IPS-NIHi7 (cell line): ENCODE data around the gene IMMP2L.
"Not testable (repeated sequence)": the region's sequence is repeated elsewhere in the genome, so short reads cannot be mapped to it uniquely, and the experiment has no call there.

Source experiments
- DNase-seq: peaks from one replicate; pipeline ENCODE4 v3.0.0; 2012; ENCODE audit warnings: mixed read lengths; ENCODE audit errors: extremely low spot score

The IMMP2L gene

DNA sequence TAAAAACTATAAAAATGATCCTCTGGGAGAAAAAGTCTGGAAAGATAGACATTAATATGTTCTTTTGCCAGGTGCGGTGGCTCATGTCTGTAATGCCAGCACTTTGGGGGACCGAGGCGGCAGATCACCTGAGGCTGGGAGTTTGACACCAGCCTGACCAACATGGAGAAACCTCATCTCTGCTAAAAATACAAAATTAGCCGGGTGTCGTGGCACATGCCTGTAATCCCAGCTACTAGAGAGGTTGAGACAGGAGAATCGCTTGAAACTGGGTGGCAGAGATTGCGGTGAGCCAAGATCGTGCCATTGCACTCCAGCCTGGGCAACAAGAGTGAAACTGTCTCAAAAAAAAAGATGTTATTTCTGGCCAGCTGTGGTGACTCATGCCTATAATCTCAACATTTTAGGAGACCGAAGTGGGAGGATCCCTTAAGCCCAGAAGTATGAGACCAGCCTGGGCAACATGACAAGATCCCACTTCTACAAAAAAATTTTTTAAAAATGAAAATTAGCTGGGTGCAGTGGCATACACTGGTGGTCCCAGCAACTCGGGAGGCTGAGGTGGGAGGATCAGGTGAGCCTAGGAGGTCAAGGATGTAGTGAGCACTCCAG, 573.3 kb downstream of the IMMP2L start:
- no peak for DNase-seq

DNA sequence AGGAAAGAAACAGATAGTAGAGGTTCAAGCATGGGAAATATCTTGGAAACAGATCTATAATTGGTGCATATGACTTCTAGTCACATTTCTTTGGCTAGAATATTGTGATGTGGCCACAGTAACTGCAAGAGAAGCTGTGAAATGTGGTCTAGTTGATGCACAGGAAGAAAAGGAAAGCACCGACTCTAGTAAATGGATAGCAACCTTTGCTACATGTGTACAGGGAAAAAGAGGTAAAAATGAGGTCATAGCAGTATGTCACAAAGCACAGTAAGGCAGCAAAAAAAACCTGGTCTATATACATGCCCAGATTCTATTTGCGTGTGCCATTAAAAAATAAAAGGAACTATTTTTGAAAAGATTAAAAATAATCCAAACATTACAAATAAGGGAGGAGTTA, 573.9 kb downstream of the IMMP2L start:
- DNase-seq = no peak

DNA sequence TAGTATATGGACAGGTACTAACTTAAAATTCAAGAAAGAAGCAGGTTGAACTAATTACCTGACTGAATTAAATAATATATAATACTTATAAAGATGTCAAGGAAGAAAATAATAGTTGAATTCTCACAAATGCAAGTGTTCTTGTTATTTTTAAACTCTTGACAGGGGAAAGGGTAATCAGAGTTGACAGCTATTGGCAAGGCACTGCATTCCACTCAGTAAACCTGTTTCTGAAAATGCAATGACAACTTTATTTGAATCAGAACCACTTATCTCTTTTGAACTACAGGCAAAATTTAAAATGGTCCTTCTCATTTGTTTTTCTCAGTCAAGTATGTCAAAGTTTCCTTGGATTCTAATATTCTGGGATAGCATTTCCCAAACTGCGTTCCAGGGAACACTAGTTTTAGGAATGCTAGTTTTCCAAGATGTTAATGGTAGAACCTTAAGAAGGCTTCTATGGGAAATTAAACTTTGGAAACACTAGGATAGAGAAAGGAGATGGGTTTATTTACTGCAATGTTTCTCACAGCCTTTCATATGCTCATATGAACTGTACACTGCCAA, 575.1 kb downstream of the IMMP2L start:
- DNase-seq = no peak

DNA sequence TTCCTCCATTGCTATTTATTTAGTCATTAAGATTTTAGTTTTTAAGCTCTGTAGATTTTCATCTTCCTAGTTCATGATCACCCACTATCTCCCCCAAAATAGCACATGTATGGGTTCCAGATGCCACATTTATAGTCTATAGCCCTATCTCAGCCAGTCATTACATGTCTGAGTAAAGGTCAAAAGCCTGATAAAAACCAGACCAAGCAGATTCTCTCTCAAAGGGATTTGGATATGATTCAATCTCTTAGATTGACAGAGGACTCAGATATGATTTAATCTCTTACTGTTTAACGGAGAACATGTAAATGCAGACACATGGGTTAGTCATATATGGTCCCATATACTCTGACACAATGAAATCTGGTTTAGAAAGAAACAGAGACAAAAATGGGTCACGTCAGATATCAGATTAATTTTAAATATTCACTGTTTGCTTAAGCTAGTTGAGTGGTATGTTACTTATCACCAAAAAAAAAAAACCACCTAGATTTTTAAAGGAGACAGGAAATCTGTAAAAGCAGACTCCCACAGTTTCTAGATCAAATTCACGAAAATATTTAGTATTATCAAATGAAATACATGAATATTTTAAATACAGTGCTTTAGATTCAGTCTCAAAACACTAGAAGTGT, 578.4 kb downstream of the IMMP2L start:
- no peak for DNase-seq

DNA sequence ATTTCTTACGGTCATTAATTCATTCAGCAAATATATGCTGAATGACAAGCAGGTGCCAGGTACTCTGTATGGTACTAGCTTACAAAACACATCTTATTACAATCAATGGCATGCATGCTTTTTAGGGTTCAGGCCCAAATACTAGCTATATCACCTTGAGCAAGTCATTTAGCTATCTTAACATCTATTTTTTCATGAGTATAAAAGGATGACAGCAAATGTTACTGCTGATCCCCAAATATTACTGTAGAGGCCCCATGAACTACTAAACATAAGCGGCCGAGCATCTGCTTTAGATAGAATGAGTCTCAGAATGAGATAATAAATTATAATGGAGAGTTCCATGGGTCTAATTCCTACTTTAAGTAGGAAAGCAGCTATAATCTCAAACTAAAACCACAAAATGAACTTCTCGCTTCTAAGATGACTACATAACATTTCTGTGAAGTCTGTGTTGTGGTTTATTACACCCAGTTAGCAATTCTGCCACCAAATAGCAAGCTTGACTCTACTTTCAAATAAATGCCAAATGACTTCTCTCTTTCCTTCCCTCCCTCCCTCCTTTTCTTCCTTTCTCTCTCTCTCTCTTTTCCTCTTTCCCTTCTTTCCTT, 585.1 kb downstream of the IMMP2L start:
- DNase-seq = no peak

DNA sequence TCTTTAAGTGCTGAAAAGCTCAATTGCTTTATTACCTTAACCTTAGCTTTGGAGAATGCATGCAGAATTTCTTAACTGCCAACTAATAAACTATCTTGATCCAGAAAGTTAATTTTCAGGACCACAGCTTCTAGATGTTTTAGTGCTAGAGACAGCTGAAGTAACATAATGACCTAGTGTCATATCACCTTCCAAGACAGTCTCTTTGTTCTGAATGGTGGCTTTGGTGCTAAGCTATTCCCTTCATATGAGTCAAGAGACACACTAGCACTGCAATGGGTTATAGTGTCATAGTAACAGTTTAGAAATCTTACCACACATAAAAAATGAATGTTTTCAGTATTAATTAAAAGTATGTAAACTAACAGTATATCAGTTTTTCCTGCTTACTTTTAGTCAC, 586.8 kb downstream of the IMMP2L start:
- DNase-seq = no peak

DNA sequence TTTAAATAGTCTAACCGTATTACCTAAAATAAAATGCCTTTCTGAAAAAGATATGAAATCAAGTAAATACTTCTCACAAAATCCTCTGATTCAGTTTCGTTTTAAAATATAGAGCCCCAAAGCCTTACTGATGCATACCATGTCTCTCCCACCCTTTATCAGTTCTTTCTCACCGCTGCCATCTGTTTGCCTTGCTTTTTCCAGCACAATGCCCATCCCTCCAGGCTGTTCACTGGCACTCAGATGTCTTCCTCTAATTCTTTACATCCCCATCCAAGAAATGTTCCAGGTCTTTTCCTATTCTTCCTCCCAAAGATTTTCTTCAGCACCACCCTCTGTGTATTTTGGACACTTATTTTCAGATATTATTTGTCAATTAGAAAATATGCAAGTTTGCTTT, 587.9 kb downstream of the IMMP2L start:
- DNase-seq = no peak

DNA sequence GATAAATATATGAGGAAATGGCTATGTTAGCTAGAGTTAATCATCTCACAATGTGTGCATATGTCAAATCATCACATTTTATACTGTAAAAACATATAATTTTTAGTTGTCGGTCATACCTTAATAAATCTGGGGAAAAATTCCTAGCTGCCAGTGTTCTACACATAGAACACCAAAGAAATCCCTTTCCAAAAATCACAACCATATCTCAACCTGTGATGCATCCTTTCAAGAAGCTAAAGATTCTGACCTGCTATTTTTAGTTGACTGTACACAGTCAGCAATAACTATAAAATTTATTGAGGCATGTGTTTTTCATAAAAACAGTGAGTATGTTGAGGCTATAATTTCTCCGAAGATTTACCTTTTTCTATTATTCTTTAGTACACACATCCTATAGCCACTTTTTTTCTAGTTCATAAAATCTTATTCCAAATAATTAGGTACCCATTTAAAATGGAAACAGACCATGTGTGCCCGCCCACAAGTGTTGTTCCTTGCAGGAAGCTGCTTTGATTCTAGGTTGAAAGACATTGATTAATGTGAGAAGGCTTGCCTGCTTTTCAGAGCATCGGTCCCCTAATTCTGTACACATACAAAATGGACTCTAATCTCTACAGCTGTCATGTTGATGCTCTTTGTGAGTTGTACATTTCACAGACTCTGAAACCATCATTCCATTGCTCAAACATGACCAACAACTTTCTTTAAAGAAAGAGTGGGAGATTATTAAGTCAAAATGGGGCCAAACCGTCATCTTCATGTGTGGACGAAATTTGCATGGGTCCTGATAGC, 588.9 kb downstream of the IMMP2L start:
- no peak for DNase-seq

DNA sequence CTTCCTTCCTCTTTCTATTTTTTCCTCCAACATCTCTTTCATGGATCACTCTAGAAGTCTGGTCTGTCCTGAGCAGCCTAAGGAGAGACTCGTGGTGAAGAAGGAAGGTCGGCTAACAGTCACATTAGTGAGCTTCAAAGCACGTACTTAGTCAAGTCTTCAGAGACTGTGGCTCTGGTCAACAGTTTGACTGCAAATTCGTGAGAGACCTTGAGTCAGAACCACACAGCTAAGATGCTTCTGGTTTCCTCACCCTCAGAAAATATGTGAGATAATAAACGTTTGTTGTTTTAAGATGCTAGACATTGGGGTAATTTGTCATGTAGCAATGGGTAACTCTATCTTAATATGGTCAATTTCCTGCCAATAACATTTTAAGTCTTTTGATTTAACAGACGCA, 597.5 kb downstream of the IMMP2L start:
- DNase-seq = no peak

DNA sequence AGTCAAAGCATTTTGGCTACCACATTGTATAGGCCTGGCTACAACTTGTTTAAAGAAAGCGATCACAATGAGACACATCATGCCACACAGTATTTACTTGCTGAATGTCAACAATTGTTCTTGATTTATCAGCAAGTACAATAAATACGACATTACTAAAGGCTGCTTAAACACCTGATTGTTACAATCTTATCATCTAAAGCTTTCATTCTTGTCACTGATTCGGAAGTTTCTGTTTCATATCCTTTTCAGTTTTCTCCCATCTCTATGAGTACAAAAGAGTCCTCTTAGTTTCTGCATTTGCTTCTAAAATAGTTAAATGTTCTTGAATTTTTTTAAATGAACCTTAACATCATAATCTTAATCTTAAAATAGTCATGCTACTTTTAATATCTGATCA, 599.5 kb downstream of the IMMP2L start:
- DNase-seq = no peak

DNA sequence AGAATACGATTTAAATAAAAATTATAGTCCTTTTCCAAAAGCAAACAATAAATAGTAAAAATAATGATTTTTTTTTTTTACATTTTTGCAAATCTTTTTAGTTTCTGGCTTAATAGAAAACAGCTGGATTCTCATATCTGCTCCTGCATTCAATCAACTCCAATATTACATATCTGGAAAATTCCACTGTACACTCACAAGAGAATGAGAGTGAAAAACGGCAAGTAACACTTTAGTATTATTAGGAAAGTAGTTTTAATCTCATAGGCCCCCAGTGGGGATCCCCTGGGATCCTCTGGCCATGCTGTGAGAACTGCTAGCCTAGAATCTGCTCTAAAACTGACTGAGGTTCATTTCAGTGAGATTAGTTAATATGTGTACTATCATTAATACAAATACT, 599.9 kb downstream of the IMMP2L start:
- no peak for DNase-seq

DNA sequence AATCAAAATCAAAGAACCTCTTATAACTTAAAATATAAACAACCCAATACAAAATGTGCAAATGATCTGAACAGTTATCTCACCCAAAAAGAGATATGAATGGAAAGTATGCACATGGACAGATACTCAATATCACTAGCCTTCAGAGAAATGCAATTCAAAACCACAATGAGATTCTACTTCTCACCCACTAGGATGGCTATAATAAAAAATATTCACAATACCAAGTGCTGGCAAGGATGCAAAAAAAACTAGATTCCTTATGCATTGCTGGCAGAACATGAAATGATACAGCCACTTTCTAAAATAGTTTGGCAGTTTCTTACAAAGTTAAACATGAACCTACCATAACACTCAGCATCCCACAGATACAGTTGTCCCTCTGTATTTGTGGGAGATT, 601.5 kb downstream of the IMMP2L start:
- no peak for DNase-seq

DNA sequence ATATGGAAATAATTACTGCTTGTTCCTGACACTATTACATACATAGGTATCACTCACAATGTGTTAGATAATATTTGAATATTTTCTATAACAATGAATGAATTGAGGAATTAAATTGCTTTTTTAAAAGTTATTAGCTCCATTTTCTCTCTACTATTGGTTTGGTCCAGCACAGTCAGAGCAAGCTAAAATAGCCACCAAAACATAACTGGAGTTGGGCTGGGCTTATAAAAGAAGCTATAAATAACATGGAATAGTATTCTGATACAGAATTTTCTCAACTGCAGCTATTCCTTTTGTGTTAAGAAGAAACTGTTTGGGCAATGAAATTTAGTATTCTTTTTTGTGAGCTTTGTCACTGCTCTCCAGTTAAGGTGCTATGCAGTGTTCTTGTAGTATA, 614.0 kb downstream of the IMMP2L start:
- no peak for DNase-seq

DNA sequence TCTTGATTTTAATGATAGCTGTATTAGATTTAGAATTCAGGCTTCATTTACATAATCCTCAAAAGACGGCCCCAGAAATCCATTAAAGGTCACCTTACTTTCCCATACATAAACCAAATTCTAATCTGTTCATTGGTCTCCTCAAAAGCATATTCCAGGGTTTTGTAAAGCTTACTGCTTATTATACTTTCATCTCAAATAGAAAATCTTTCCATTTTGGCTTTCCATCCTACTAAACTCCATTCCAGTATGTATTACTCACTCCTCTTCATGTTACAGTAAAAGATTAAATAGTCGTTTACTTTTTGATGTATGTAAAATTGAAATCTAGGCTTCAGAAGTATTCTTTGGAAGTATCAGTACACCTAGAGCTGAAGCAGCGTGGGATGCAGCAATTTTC, 614.9 kb downstream of the IMMP2L start:
- no peak for DNase-seq

DNA sequence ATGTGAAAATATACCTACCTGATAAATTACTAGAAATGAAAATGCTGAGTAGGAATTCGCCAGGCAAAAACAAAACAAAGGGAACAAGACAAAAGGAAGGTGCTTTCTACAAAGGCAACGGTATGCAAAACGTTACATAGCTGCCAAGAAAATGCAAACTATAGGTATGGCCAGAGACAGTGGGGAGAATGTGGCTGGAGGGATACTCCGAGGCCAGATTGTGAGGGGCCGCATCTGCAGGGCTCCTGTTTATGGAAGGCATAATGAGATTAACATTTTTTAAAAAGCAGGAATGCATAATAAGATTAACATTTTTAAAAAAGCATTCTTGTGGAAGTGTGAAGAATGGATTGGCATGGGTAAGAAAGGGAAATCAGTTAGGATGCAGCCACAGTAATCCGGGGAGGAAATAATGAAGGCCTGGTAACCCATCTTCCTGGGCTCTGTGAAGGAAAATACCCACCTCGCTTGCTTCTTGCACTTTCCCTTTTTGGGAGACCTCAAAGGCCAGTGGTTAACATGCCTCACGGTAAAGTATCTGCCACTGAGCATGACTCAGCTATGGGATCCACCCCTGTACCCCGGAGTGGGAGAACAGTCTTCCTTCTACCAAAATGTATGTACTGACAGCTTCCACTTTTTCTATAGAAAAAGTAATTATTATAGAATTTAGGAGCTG, 617.2 kb downstream of the IMMP2L start:
- DNase-seq = peak; percentile 33

DNA sequence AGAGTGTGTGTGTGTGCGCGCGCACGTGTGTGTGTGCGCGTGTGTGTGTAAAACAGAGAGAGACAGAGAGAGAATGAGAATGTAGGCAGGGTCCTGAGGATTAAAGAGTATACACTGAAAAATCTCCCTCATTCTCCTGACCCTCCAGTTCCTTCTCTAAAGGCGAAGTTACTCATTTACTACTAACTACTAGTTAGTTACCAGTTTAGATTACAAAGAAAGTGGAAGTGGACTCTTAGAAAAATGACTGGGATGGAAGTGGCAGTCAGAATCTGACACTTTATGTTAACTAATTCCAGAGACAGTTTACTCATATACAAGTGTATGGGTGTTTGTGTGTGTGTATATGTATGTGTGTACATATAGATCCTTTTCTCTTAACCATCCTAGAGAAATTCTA, 617.8 kb downstream of the IMMP2L start:
- no peak for DNase-seq

DNA sequence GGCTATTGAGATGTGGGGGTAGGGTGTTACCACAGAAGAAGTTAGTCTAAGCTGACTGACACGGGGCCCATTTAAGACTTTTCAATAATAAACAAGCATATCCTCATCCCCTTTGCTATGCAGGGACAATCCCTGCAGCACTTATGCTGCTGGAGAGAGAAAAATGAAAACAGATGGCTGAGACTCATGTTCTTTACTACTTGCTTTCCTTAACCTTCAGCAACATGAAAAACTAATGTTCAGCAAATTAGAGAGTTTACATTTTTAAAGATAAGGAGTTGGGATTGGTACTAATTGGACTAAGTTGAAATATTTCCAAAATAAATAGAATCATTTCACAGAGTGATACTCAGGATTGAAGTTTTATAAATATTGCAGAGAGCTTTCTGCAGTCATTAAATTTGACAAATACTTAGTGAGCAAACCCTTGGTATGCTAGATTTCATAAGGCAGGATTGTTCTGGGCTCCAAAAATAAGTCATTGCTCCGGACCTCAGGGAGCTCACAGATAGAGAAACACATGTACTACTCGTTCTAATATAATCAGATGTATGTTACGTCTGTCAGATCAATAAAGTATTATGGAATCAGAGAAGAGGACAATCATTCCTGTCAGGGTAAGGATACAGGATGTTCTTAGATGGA, 618.5 kb downstream of the IMMP2L start:
- no peak for DNase-seq

DNA sequence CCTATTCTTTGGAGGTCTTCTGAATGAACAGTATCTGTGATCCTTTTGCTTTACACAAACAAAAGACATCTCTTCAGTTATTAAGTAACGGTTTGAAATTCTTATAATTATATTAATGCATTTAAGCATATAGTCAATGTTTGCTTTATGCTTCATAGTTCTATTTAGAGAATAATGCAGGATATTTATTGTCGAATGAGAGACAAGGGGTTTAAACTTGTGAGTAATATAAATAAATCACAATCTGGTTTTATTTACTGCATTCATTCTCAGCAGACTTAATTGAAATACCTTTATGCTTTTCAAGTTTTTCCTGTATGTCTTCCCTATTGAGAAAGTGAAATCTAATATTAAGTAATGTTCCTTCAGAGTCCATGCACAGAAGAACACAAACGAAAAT, 620.9 kb downstream of the IMMP2L start:
- DNase-seq = no peak

DNA sequence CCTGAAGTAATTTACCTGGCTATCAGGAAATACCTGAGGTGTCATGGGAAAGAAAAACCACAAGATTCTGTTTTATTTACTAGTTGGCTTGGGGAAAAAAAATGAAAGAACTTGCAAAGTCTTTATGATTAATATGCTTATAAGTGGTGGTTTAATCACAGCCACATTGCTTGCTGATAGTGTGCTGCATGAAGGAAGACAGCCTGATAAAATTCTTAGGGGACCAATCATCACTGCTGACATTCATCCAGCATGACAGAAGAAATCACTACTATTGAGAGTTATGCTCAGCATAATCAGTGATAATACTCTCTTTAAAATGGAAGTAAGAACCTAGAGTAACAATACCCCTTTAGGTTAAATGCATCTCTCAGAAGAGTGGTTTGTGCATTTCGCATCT, 621.5 kb downstream of the IMMP2L start:
- DNase-seq = no peak

DNA sequence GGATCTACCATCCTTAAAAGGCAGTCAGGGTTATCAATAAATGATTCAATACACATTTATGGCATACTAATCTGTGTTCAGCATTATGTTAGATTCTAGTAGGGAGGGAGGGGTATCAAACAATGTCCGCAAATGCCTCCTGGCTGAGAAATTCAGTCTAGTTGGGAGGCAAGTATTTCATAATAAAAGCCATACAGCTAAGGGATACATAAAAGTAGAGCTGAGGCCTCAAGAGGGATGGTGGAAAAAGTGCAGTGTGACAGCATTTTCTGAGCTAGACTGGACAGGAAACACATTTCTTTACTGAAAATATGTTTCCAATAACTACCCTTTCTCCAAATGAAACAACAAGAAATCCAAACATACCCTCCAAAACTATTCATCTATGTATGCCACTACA, 624.1 kb downstream of the IMMP2L start:
- no peak for DNase-seq

DNA sequence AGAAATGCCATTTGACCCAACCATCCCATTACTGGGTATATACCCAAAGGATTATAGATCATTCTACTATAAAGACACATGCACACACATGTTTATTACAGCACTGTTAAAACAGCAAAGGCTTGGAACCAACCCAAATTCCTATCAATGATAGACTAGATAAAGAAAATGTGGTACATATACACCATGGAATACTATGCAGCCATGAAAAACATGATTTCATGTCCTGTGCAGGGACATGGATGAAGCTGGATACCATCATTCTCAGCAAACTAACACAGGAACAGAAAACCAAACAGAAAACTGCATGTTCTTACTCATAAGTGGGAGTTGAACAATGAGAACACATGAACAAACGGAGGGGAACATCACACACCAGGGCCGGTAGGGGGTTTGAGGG, 625.6 kb downstream of the IMMP2L start:
- not testable (repeated sequence) for DNase-seq
